Measurements from ENCODE around the gene URB2.
A peak's percentile ranks its signal among the peaks of the same experiment; 100 is the strongest.
"Not testable (repeated sequence)": the region's sequence is repeated elsewhere in the genome, so short reads cannot be mapped to it uniquely, and the experiment has no call there.

Gene URB2

GRCh38 chr1:229614701-229615100, 11.3 kb upstream of the URB2 start:
- DNase-seq (ENCODE audit: low read depth in 2 of 2), result no peak

GRCh38 chr1:229617351-229618100, 8.5 kb upstream of the URB2 start:
- DNase-seq (ENCODE audit: low read depth in 2 of 2), result no peak

GRCh38 chr1:229619002-229619401, 7.0 kb upstream of the URB2 start:
- no peak for DNase-seq (ENCODE audit: low read depth in 2 of 2)

- DNase-seq (ENCODE audit: low read depth in 2 of 2), result no peak
Measured at GRCh38 chr1:229619614-229620013, 6.4 kb upstream of the URB2 start.

GRCh38 chr1:229620876-229621275, 5.2 kb upstream of the URB2 start:
- no peak for DNase-seq (ENCODE audit: low read depth in 2 of 2)

- no peak for DNase-seq (ENCODE audit: low read depth in 2 of 2)
Measured at GRCh38 chr1:229621663-229622062, 4.4 kb upstream of the URB2 start.

- DNase-seq (ENCODE audit: low read depth in 2 of 2), result not testable (repeated sequence)
Measured at GRCh38 chr1:229622641-229623120, 3.4 kb upstream of the URB2 start.

- no peak for DNase-seq (ENCODE audit: low read depth in 2 of 2)
Measured at GRCh38 chr1:229623225-229623624, 2.8 kb upstream of the URB2 start.

GRCh38 chr1:229623838-229624237, 2.2 kb upstream of the URB2 start:
- DNase-seq (ENCODE audit: low read depth in 2 of 2), result no peak

- DNase-seq (ENCODE audit: low read depth in 2 of 2), result no peak
Measured at GRCh38 chr1:229624521-229625070, 1.5 kb upstream of the URB2 start.

GRCh38 chr1:229625071-229625914, 754 bp upstream of the URB2 start:
- peak; percentile 39 to 41 for DNase-seq (ENCODE audit: low read depth in 2 of 2)

- DNase-seq (ENCODE audit: low read depth in 2 of 2), result no peak
Measured at GRCh38 chr1:229627003-229627402, 956 bp downstream of the URB2 start.

- no peak for DNase-seq (ENCODE audit: low read depth in 2 of 2)
Measured at GRCh38 chr1:229629261-229629660, 3.2 kb downstream of the URB2 start.

- DNase-seq (ENCODE audit: low read depth in 2 of 2), result no peak
Measured at GRCh38 chr1:229631148-229631547, 5.1 kb downstream of the URB2 start.

GRCh38 chr1:229631966-229632365, 5.9 kb downstream of the URB2 start:
- no peak for DNase-seq (ENCODE audit: low read depth in 2 of 2)

GRCh38 chr1:229636042-229636441, 10.0 kb downstream of the URB2 start:
- no peak for DNase-seq (ENCODE audit: low read depth in 2 of 2)

GRCh38 chr1:229637746-229638145, 11.7 kb downstream of the URB2 start:
- DNase-seq (ENCODE audit: low read depth in 2 of 2), result no peak

- no peak for DNase-seq (ENCODE audit: low read depth in 2 of 2)
Measured at GRCh38 chr1:229640455-229640854, 14.4 kb downstream of the URB2 start.

GRCh38 chr1:229641306-229641705, 15.3 kb downstream of the URB2 start:
- DNase-seq (ENCODE audit: low read depth in 2 of 2), result no peak

GRCh38 chr1:229642376-229642775, 16.3 kb downstream of the URB2 start:
- no peak for DNase-seq (ENCODE audit: low read depth in 2 of 2)

- DNase-seq (ENCODE audit: low read depth in 2 of 2), result no peak
Measured at GRCh38 chr1:229642970-229643369, 16.9 kb downstream of the URB2 start.

- DNase-seq (ENCODE audit: low read depth in 2 of 2), result no peak
Measured at GRCh38 chr1:229643996-229644745, 18.1 kb downstream of the URB2 start.

Data from stimulated activated CD8-positive, alpha-beta memory T cell treated with anti-CD3 and anti-CD28 coated beads, Interleukin-7, amount 100 ng/mL, for 4 hours (primary cell).